GM21825 (cell line): ENCODE results near the gene KLK10.
"Not testable (repeated sequence)": the region's sequence is repeated elsewhere in the genome, so short reads cannot be mapped to it uniquely, and the experiment has no call there.

Source experiments
- ATAC-seq: cut with Tn5 transposase; IDR thresholded peaks from one replicate; pipeline ENCODE4 v1.9.1; 2021; ENCODE audit warnings: mild to moderate bottlenecking, moderate library complexity; ENCODE audit not compliant: unreplicated experiment

The KLK10 gene

DNA sequence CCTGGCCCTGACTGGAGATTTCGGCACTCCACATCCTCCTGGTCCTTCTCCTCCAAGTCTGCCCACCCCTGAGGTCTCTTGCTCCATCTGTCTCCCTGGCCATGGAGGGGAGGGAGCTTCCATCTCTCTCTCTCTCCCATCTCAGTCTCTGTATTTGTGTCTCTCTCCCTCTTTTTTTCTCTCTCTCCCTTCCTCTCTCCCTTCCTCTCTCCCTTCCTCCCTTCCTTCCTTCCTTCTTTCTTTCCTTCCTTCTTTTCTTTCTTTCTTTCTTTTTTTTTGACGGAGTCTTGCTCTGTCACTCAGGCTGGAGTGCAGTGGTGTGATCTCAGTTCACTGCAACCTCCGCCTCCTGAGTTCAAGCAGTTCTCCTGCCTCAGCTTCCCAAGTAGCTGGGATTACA lies 49.7 kb downstream of the KLK10 start:
- not testable (repeated sequence) for ATAC-seq

DNA sequence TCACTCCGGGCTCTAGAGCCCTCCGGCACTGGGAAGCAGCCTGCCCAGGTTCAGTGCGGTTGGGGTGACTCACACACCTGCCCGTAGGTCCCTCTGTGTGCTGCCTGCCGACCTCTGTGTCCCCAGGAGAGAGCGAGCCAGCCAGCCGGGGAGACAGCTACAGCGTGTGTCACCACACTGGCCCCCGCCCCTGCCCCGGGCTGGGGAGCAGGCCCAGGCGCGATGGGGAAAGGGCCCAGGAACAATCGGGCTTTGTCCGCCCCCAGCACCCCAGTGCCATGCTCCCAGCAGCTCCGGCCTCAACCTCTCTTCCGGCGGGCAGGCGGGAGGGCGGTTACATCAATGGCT lies 50.1 kb downstream of the KLK10 start, which contains the start of gene KLK6:
KLK6 (minus strand) TSS at position 179 of the 348 bp plus-strand sequence. CDS start 1,487 bp downstream, outside the sequence.
- no peak for ATAC-seq

DNA sequence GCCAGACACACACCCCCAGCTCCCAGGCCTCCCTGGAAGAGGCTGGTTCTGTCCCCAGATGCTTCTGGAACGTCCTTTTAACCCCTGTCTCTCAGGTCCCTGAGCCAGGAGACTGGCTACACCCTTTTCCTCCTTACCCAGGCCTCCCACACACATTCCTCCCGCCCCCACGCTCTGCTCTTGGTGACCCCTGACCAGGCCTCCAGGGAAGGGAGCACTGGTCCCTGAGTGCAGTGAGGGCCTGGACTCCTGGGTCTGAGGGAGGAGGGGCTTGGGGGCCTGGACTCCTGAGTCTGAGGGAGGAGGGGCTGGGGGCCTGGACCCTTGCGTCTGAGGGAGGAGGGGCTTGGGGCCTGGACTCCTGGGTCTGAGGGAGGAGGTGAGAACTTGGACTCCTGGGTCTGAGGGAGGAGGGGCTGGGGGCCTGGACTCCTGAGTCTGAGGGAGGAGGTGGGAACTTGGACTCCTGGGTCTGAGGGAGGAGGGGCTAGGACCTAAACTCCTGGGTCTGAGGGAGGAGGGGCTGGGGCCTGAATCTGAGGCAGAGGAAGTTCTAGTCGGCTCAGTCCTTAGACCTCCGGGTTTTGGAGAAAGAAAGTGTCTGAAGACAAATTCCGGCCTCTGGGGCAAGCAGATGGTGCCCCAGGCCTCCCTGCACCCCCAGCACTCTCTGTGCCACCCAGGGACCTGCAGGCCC lies 50.6 kb downstream of the KLK10 start:
- ATAC-seq: no peak

DNA sequence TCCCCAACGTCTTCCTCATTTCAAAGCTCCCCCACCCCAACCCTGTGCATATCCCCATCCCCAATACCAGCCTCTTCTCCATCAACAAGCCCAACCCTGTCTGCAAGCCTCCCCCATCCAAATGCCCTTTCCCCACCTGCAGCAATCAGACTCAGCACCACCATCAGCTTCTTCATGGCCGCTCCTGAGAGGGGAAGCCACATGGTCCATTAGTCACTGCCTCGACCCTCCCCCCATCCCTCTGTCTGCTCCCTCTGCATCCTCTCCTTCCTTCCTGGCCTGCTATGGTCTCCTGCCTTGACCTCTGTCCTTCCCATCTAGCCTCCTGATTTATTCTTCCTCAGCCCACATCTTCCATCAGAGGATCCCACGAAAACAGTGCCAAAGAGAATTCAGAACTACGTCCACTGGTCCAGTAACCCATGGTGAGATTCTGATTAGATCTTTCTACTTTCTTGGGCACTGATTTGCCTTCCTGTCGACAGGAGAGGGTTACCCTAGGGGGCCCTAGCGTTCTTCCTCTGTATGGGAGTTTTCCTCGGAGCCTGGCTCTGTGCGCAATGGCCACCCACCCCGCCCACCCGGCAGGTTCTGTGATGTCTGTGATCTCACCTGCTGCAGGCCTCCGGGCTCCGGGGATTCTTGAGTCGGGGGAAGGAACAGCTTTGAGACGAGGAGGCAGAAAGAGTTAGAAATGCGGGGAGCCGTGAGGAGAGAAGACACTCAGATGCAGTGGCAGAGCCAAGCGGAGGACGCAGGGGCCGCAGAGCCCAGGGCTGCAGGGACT lies 51.4 kb downstream of the KLK10 start:
- no peak for ATAC-seq

DNA sequence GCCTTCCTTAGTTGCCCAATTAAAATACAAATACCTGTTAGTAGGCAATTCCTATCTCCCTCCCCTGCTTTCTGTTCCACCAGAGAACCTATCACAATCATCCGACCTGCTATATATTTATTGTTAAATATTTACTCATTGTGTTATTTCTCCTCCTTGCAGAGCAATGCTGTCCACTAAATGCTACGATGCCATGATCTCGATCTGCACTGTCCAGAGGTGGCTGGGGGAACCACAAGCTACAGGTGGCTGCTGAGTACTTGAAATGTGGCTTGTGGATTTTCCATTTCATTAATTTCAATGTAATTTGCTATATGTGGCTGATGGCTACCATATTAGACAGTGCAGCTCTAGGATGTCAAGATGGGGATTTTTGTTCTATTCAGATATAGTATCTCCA lies 55.2 kb downstream of the KLK10 start:
- ATAC-seq: no peak

DNA sequence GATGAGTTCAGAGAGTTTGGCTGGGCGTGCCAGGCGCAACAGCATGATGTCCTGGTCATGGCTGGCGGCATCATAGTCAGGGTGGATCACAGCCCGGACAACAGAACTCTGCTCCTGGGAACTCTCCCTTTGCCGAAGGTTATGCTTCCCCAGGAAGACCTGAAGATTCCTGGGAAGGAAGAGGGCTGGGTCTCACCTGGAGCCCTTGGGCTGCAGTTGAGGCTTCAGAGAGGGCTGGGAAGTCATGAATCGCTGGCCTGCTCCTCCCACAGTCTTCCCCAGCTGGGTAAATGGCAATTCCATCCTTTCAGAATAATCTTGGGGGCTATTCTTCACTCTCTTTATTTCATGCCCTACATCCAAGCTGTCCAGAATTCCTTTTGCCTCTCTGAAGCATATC lies 56.1 kb downstream of the KLK10 start:
- no peak for ATAC-seq
